ENCODE data around the gene STPG3. TPM values are rescaled to one million over a fixed set of nuclear protein-coding genes. Genes with fewer than 3 reads are reported as not detected.

Gene STPG3
- total and polyA plus RNA-seq, 2 of the 4 experiments (the other 2 are of a cell fraction), result not detected

DNA sequence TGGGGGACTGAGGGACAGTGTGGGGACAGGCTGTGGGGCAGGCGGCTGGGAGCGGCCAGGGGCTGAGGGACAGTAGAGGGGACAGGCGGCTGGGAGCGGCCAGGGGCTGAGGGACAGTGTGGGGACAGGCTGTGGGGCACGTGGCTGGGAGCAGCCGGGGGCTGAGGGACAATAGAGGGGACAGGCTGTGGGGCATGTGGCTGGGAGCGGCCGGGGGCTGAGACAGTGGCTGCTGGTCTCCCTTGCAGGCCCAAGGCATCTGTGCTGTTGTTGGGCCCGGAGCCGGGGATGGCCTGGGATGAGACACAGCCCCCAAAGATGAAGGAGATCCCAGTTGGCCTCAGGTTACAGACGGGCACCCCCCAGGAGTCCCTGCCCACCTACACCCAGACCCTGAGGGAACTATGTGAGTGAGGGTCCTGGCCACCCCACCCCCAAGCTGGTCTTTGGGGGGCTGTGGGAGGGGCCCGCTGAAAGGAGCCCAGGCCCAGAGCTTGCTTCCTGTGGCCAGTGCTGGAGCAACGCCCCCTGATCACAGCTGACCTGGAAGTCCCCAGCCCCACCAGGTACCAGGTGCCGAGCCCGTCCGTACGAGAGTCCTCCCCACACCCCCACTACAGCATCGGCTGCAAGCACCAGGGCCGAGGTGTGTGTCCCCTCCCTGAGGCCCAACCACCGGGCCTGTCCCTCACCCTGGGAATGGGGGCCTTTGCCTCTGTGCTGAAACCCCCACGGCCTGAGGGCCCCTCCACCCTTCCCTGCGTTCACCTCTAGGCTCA is 593 bp downstream of the STPG3 start:
- H2BK20ac ChIP-seq (ENCODE audit: low read depth, low read length), result no peak overlapping the region
- peaks cover 13% of the 10 kb centered on the region for H3K4me1 ChIP-seq (ENCODE audit: control insufficient read depth, insufficient read depth, low read length)
- no peak overlapping the region for H3K4ac ChIP-seq (ENCODE audit: low read depth, low read length)
- no peak overlapping the region for H3K4me2 ChIP-seq (ENCODE audit: low read depth, low read length)
- H3K14ac ChIP-seq (replicated peaks; ENCODE audit: low read depth, low read length), result no peak overlapping the region
- peaks cover 10% of the 10 kb centered on the region for H4K20me1 ChIP-seq (ENCODE audit: insufficient read depth, low read length)
- TF ChIP-seq, protein P1, sequence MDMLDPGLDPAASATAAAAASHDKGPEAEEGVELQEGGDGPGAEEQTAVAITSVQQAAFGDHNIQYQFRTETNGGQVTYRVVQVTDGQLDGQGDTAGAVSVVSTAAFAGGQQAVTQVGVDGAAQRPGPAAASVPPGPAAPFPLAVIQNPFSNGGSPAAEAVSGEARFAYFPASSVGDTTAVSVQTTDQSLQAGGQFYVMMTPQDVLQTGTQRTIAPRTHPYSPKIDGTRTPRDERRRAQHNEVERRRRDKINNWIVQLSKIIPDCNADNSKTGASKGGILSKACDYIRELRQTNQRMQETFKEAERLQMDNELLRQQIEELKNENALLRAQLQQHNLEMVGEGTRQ (IDR thresholded peaks at IDR 0.05; ENCODE audit: low read depth, low read length), result no peak
- TF ChIP-seq MAFK (IDR thresholded peaks at IDR 0.05; ENCODE audit: low read depth, low read length) (no peak), RAD21 (IDR thresholded peaks at IDR 0.05; ENCODE audit: low read length) (no peak), BHLHE40 (IDR thresholded peaks at IDR 0.05; ENCODE audit: low read depth, low read length) (no peak), MAZ (IDR thresholded peaks at IDR 0.05; ENCODE audit: borderline replicate concordance, low read depth, low read length) (no peak), RCOR1 (IDR thresholded peaks at IDR 0.05; ENCODE audit: insufficient replicate concordance, low read length) (no peak), SMC3 (IDR thresholded peaks at IDR 0.05; ENCODE audit: low read depth, low read length) (no peak), RFX5 (IDR thresholded peaks at IDR 0.05; ENCODE audit: low read depth, low read length) (no peak), CHD1 (IDR thresholded peaks at IDR 0.05; ENCODE audit: low read depth, low read length) (no peak), NFE2L2 (IDR thresholded peaks at IDR 0.05; ENCODE audit: low read depth, low read length) (no peak), POLR2A (IDR thresholded peaks at IDR 0.05; ENCODE audit: low read depth, low read length) (no peak)
- TF ChIP-seq, protein P2, sequence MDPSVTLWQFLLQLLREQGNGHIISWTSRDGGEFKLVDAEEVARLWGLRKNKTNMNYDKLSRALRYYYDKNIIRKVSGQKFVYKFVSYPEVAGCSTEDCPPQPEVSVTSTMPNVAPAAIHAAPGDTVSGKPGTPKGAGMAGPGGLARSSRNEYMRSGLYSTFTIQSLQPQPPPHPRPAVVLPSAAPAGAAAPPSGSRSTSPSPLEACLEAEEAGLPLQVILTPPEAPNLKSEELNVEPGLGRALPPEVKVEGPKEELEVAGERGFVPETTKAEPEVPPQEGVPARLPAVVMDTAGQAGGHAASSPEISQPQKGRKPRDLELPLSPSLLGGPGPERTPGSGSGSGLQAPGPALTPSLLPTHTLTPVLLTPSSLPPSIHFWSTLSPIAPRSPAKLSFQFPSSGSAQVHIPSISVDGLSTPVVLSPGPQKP (IDR thresholded peaks at IDR 0.05; ENCODE audit: borderline replicate concordance, low read depth, low read length), result no peak
- TF ChIP-seq, protein P3, sequence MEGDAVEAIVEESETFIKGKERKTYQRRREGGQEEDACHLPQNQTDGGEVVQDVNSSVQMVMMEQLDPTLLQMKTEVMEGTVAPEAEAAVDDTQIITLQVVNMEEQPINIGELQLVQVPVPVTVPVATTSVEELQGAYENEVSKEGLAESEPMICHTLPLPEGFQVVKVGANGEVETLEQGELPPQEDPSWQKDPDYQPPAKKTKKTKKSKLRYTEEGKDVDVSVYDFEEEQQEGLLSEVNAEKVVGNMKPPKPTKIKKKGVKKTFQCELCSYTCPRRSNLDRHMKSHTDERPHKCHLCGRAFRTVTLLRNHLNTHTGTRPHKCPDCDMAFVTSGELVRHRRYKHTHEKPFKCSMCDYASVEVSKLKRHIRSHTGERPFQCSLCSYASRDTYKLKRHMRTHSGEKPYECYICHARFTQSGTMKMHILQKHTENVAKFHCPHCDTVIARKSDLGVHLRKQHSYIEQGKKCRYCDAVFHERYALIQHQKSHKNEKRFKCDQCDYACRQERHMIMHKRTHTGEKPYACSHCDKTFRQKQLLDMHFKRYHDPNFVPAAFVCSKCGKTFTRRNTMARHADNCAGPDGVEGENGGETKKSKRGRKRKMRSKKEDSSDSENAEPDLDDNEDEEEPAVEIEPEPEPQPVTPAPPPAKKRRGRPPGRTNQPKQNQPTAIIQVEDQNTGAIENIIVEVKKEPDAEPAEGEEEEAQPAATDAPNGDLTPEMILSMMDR (conservative IDR thresholded peaks at IDR 0.05; ENCODE audit: low read depth, low read length), result no peak
- no peak overlapping the region for H4K8ac ChIP-seq (ENCODE audit: low read depth in 2 of 2, low read length in 2 of 2)
- no peak overlapping the region for H2BK15ac ChIP-seq (ENCODE audit: low read depth, low read length)
- ChIA-PET POLR2A (ENCODE audit: unreplicated experiment) (no interaction called here), CTCF (no interaction called here)
- in situ Hi-C loops (cut with MboI; ENCODE audit: low sequenced_read_pairs) (no loop called here), intact Hi-C loops (cut with micrococcal nuclease) (no loop called here), dilution Hi-C loops (cut with HindIII; ENCODE audit: low sequenced_read_pairs, unreplicated experiment) (no loop called here)
- no peak overlapping the region for H4K91ac ChIP-seq (ENCODE audit: insufficient read depth, low read depth, low read length)
- no peak overlapping the region for H2BK5ac ChIP-seq (ENCODE audit: low read depth, low read length, poor library complexity, severe bottlenecking)
- no peak overlapping the region for H2BK120ac ChIP-seq (ENCODE audit: low read depth, low read length)
- H3K27me3 ChIP-seq (ENCODE audit: control insufficient read depth, insufficient read depth, low read length), result no peaks in the 10 kb centered on the region
- DNase-seq (no peak), ATAC-seq (ENCODE audit: low read depth) (no peak)
- H3K9ac ChIP-seq (ENCODE audit: low read depth, low read length), result no peak overlapping the region
- no peak overlapping the region for H3K27ac ChIP-seq (ENCODE audit: insufficient read depth, low read length)
- H3K9me3 ChIP-seq (ENCODE audit: control insufficient read depth, insufficient read depth, low read length), result no peaks in the 10 kb centered on the region
- H3K79me1 ChIP-seq (ENCODE audit: low read depth in 1 of 2, low read length in 2 of 2), result peaks cover 4 to 20% of the 10 kb centered on the region in 2 experiments; a peak in 3 of 4 replicates
- no peak overlapping the region for H3K23ac ChIP-seq (ENCODE audit: low read depth, low read length)
- H3K56ac ChIP-seq (ENCODE audit: extremely low read depth, insufficient read depth, low read length), result no peak overlapping the region
- 82% methylated on average over 12 of the region's 22 CpGs; no CpG with 5 or more reads in 1 of the 2 experiments for WGBS, 2 experiments (ENCODE audit: extremely low coverage in 2 of 2, insufficient read length in 1 of 2)
- H3K36me3 ChIP-seq (ENCODE audit: control insufficient read depth, insufficient read depth, low read length), result peaks cover 4% of the 10 kb centered on the region
- H2AFZ ChIP-seq (replicated peaks; ENCODE audit: low read length, poor library complexity), result no peak overlapping the region
- H4K5ac ChIP-seq (ENCODE audit: low read depth, low read length), result no peak overlapping the region
- no peak overlapping the region for H3K18ac ChIP-seq (ENCODE audit: low read depth, low read length)
- BruUV-seq (replicated peaks), result no TSS peak
- H2AK9ac ChIP-seq (replicated peaks; ENCODE audit: low read depth, low read length, poor library complexity), result no peak overlapping the region
- no peak overlapping the region for H3K4me3 ChIP-seq (ENCODE audit: insufficient read depth, low read depth, low read length)
- H2AK5ac ChIP-seq (ENCODE audit: low read depth, low read length), result no peak overlapping the region
- no peaks in the 10 kb centered on the region for H3K9me1 ChIP-seq (ENCODE audit: insufficient read depth, low read length)

Data from IMR-90 (cell line).